ENCODE results near the gene ADAMTS9. TPM values are rescaled to one million over a fixed set of nuclear protein-coding genes. Genes with fewer than 3 reads are reported as not detected.
A peak's percentile ranks its signal among the peaks of the same experiment; 100 is the strongest.

Gene ADAMTS9, protein sequence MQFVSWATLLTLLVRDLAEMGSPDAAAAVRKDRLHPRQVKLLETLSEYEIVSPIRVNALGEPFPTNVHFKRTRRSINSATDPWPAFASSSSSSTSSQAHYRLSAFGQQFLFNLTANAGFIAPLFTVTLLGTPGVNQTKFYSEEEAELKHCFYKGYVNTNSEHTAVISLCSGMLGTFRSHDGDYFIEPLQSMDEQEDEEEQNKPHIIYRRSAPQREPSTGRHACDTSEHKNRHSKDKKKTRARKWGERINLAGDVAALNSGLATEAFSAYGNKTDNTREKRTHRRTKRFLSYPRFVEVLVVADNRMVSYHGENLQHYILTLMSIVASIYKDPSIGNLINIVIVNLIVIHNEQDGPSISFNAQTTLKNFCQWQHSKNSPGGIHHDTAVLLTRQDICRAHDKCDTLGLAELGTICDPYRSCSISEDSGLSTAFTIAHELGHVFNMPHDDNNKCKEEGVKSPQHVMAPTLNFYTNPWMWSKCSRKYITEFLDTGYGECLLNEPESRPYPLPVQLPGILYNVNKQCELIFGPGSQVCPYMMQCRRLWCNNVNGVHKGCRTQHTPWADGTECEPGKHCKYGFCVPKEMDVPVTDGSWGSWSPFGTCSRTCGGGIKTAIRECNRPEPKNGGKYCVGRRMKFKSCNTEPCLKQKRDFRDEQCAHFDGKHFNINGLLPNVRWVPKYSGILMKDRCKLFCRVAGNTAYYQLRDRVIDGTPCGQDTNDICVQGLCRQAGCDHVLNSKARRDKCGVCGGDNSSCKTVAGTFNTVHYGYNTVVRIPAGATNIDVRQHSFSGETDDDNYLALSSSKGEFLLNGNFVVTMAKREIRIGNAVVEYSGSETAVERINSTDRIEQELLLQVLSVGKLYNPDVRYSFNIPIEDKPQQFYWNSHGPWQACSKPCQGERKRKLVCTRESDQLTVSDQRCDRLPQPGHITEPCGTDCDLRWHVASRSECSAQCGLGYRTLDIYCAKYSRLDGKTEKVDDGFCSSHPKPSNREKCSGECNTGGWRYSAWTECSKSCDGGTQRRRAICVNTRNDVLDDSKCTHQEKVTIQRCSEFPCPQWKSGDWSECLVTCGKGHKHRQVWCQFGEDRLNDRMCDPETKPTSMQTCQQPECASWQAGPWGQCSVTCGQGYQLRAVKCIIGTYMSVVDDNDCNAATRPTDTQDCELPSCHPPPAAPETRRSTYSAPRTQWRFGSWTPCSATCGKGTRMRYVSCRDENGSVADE (N-terminal part only)
- total RNA-seq (120 TPM), polyA plus RNA-seq (20.7 TPM)

DNA sequence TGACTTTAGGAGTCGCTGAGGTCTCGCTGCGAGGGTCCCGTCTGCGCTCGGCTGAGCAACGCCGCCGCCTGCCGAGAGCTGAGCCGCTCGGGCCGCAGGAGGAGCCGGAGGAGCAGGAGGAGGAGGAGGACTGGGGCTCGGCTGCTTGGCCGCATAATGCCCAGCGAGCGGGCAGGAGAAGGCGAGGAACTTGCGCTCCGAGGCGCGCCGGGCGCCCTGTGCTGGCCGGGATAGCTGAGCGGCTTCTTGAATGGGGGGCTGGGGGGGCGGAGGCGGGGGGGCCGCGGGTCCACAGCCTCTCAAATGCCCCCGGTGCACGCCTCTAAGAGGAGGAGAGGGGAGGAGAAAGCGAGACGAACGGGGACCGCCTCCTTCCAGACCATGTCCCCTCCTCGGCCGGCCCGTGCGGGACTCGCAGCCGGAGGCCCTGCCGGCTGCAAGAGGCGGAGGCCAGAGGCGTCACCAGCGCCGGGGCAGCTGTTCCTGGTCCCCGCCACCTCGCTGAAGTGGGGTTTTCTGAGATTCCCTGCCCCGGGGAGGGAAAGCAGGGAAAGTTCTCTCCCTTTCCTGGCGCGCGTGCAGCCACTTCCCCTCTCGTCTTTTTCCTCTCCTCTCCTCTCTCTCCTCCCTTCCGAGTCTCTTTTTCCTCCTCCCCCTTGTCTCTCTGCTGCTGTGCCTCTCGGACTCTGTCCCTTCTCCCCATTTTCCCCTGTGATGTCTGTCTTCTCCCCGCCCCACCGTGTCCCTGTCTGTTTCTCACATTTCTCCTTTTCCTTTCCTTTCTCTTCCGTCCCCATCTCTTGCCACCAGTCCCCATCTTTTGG is at the start of gene ADAMTS9:
TSS of gene ADAMTS9 (minus strand) at position 220 of the 824 bp plus-strand sequence. CDS start 343 bp downstream, outside the sequence.
- peaks cover 2% of the 10 kb centered on the region for H3K4me1 ChIP-seq (ENCODE audit: insufficient read depth)
- H3K36me3 ChIP-seq (ENCODE audit: insufficient read depth) = no peaks in the 10 kb centered on the region
- WGBS = under 1% methylated on average over 58 of the region's 60 CpGs
- H3K27ac ChIP-seq (ENCODE audit: low read depth) = peak within 1 kb of the TSS; percentile 62
- DNase-seq (ENCODE audit: extremely low spot score) = peak; percentile 57
- H3K4me3 ChIP-seq (ENCODE audit: low read depth, low read length) = peak within 1 kb of the TSS; percentile 62

DNA sequence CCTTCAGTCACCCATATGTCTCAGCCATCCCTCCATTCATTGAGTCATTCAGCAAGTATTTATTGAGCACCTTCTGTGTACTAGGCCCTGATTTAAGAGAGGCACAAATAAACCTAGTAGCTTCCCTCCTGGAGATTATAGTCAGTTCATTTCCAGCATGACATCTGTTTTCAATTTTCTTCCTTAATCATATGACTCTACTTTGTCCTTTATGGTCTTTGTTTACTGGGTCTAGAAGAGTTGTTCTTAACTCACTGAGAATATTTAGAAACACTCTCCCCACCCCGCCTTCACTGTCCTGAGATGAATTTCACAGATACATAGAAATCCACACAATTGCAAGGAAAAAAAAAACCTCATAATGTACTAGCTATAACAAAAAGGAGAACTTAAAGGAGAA is 44.8 kb upstream of the ADAMTS9 start:
- Histone ChIP-seq H3K36me3 (ENCODE audit: insufficient read depth) (no peaks in the 10 kb centered on the region), H3K27ac (ENCODE audit: low read depth) (no peak overlapping the region), H3K4me3 (ENCODE audit: low read depth, low read length) (no peak overlapping the region), H3K4me1 (ENCODE audit: insufficient read depth) (peaks cover under 1% of the 10 kb centered on the region)
- DNase-seq (ENCODE audit: extremely low spot score) = no peak
- 89% methylated on average over 1 of the region's 1 CpG for WGBS

DNA sequence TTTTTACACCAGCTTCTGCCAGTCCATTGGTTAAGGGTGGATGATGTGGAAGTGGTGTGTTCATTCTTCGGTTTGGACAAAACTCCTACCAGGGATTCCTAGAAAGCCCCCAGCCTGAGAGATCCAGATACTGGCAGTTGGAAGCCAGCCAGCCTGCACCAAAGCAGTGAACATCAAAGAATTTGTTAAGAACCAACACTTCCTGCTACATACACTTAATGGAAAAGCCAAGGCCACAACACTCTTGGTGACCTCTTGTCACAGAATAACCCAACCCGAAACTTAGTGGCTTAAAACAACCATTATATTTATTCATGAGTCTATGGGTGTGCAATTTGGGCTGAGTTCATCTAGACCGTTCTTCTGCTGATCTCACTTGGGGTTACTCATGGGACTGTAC is 42.9 kb upstream of the ADAMTS9 start:
- no peaks in the 10 kb centered on the region for H3K4me1 ChIP-seq (ENCODE audit: insufficient read depth)

DNA sequence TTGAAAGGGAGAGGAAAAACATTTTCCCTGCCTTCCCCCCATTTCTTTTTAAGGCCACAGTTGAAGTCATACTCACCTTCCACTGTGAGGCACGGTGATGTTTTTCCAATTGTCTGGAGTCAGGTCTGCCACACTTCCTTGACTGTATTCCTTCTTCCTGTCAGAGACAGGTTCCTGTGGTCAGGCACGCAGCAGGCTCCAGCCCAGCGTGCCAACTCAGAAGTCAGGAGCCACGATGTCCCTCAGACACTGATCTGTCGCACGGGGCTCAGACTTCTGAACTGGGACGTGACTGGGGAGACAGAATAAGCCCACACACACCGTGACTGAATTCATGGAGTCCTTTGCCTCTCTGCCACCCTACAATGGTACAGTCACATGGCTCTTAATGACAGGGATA is 41.2 kb upstream of the ADAMTS9 start:
- Histone ChIP-seq H3K4me1 (ENCODE audit: insufficient read depth) (no peaks in the 10 kb centered on the region), H3K4me3 (ENCODE audit: low read depth, low read length) (no peak overlapping the region), H3K27ac (ENCODE audit: low read depth) (no peak overlapping the region), H3K36me3 (ENCODE audit: insufficient read depth) (no peaks in the 10 kb centered on the region)
- whole genome bisulfite sequencing = 81% methylated on average over 8 of the region's 8 CpGs
- no peak for DNase-seq (ENCODE audit: extremely low spot score)

More for the DNA sequence above, 42.9 kb upstream of the ADAMTS9 start:
- 78% methylated on average over 3 of the region's 3 CpGs for WGBS
- Histone ChIP-seq H3K4me3 (ENCODE audit: low read depth, low read length) (no peak overlapping the region), H3K27ac (ENCODE audit: low read depth) (no peak overlapping the region), H3K36me3 (ENCODE audit: insufficient read depth) (no peaks in the 10 kb centered on the region)
- DNase-seq (ENCODE audit: extremely low spot score) = no peak

DNA sequence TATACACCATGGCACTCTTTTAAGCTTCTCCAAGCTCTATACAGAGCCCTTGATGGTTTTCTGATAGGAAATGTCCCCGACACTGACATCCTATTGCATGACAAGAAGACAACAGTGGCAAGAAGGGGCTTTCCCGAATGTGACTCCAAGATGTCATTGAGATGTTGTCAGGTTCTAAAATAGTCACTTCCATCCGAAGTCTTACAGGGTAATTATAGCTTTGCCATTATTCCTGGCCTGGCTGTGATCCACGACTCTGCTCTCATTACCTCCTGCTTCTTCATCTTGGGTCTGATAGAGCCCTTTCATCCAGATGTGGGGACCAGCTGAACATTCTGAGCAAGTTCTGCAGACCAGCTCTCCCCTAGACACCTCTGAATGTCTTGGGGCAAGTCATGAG is 40.6 kb upstream of the ADAMTS9 start:
- WGBS = 51% methylated on average over 4 of the region's 4 CpGs
- H3K4me1 ChIP-seq (ENCODE audit: insufficient read depth) = no peaks in the 10 kb centered on the region
- no peak for DNase-seq (ENCODE audit: extremely low spot score)

DNA sequence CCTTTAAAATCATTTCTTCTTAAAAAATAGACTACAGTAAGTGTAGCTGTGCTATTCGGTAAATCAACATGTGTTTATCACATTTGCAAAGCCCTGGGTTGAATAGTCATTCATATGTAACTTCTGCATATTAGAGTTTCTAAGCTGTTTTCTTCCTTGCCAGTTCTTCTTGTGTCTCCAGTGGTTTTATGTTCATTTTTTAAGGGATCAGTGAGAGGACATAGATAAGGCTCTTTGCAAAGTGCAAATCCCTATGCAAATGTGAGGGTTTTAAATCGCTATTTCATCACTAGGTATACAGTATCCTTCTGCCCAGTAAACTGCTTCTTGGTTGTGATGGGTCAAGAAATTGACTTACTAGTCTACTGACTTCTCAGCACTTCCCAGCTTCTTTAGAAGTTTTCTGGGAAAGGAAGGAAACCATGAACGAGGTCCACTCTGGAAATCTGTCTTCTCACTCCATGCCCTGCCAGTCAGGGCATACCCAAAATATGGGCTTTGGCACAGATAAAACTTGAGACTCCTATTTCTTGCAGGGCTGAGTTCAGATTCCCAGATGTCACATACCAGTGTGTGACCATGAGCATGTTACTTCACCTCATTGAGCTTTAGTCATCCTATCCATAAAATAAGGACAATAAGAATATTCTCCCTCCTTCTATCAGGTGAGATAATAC is 38.8 kb upstream of the ADAMTS9 start:
- Histone ChIP-seq H3K4me1 (ENCODE audit: insufficient read depth) (no peaks in the 10 kb centered on the region), H3K27ac (ENCODE audit: low read depth) (no peak overlapping the region), H3K4me3 (ENCODE audit: low read depth, low read length) (no peak overlapping the region), H3K36me3 (ENCODE audit: insufficient read depth) (no peaks in the 10 kb centered on the region)
- DNase-seq (ENCODE audit: extremely low spot score) = no peak
- 83% methylated on average over 3 of the region's 3 CpGs for WGBS

More for the DNA sequence above, 40.6 kb upstream of the ADAMTS9 start:
- Histone ChIP-seq H3K27ac (ENCODE audit: low read depth) (no peak overlapping the region), H3K4me3 (ENCODE audit: low read depth, low read length) (no peak overlapping the region), H3K36me3 (ENCODE audit: insufficient read depth) (no peaks in the 10 kb centered on the region)

DNA sequence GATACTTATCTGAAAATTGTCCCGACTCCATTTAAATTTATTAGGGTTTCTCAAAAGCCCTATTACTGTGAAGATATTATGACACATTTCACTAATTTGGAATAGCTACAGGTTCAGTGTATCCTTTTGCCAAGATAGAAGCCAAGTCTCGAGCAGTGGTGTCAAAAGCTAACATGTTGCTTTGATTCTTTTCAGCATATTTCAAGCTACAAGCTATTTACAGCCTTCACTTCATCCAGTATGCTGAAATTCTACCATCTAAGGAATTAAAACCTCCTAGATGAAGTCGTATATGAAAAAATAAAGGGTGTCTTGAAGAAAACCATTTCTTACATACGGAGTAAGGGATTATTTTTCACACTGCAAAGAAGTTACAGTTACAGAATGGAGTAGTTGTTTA is 31.2 kb upstream of the ADAMTS9 start:
- H3K27ac ChIP-seq (ENCODE audit: low read depth) = no peak overlapping the region
- no peaks in the 10 kb centered on the region for H3K36me3 ChIP-seq (ENCODE audit: insufficient read depth)
- DNase-seq (ENCODE audit: extremely low spot score) = no peak
- WGBS = 76% methylated on average over 4 of the region's 4 CpGs
- no peaks in the 10 kb centered on the region for H3K4me1 ChIP-seq (ENCODE audit: insufficient read depth)
- H3K4me3 ChIP-seq (ENCODE audit: low read depth, low read length) = no peak overlapping the region

DNA sequence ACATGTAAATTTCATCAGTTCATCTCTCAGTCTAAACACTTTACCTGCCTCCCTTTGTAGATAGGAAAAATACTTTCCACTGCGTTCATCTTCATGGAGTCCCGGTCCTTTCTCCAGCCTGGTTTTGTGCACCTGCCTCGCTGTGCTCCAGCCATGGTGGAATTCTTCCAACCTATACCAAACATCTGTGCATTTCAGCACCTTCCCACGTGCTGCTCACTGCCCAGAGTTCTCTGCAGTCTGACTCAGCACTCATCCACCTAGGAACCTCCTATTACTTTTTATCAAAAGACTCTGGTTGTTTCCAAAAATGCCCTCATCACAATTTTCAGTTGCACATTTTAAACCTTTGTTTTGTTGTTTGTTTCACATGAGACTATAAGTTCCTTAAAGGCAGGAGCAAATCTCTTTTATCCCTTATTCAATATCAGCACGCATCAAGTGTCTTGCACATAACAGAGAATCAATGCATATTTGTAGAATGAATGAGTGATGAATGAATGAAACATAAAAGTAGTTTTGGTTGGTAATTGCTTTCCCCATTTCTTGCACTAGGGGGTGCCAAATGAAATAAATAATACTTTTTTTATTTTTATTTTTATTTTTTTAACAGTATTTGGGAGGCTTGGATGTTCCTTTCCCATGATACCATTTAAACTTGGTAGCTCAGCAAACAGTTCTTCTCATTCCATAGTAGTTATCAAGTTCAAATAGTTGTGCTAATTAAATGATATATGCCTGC is 30.2 kb upstream of the ADAMTS9 start:
- no peak for DNase-seq (ENCODE audit: extremely low spot score)
- Histone ChIP-seq H3K27ac (ENCODE audit: low read depth) (no peak overlapping the region), H3K4me3 (ENCODE audit: low read depth, low read length) (no peak overlapping the region), H3K36me3 (ENCODE audit: insufficient read depth) (no peaks in the 10 kb centered on the region), H3K4me1 (ENCODE audit: insufficient read depth) (no peaks in the 10 kb centered on the region)
- 88% methylated on average over 5 of the region's 5 CpGs for WGBS

DNA sequence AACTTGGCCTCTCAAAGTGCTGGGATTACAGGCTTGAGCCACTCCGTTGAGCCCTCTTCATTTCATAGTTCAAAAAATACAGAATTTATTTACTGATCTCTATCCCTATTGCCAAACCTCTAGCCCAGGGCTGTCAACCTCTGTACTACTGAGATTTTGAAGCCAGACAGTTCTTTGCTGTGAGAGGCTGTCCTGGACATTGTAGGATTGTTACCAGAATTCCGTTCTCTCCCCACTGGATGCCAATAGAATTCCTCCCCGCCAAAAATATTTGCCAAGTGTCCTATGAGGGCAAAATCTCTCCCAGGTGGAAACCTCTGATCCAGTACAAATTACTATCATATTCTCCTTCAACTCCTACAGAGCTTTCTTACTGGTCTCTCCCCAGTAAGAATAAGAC is 29.6 kb upstream of the ADAMTS9 start:
- H3K36me3 ChIP-seq (ENCODE audit: insufficient read depth) = no peaks in the 10 kb centered on the region
- H3K4me1 ChIP-seq (ENCODE audit: insufficient read depth) = no peaks in the 10 kb centered on the region
- DNase-seq (ENCODE audit: extremely low spot score) = no peak
- 81% methylated on average over 3 of the region's 3 CpGs for WGBS
- H3K27ac ChIP-seq (ENCODE audit: low read depth) = no peak overlapping the region
- no peak overlapping the region for H3K4me3 ChIP-seq (ENCODE audit: low read depth, low read length)

DNA sequence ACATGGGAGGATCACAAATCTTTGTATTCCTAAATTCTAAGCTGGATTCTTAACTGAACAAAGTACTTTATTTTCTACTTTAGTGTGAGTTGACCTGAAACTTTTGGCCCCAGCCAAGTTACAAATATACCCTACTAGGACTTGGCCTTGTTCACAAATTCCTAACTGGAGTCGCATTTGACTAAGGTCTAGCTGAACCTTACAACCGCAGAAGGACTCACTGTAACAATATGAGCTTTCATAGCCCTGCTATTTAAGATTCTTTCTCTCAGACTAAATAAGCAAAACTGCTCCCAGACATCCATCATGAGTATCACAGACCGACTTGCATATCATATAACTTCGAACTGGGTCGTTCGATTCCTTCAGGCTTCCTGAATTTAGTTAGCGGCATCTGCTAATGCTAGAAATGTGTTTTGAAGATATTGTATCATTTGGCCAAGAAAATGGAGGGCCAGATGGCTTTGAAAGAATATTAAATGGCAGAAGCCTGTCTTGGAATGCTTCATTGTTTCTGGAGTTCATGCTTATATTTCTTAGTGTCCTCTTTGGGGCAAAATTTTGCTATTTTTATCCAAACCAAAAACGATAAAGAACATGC is 28.4 kb upstream of the ADAMTS9 start:
- Histone ChIP-seq H3K27ac (ENCODE audit: low read depth) (no peak overlapping the region), H3K36me3 (ENCODE audit: insufficient read depth) (no peaks in the 10 kb centered on the region), H3K4me1 (ENCODE audit: insufficient read depth) (peaks cover 2% of the 10 kb centered on the region), H3K4me3 (ENCODE audit: low read depth, low read length) (no peak overlapping the region)
- no peak for DNase-seq (ENCODE audit: extremely low spot score)
- 84% methylated on average over 8 of the region's 8 CpGs for WGBS

DNA sequence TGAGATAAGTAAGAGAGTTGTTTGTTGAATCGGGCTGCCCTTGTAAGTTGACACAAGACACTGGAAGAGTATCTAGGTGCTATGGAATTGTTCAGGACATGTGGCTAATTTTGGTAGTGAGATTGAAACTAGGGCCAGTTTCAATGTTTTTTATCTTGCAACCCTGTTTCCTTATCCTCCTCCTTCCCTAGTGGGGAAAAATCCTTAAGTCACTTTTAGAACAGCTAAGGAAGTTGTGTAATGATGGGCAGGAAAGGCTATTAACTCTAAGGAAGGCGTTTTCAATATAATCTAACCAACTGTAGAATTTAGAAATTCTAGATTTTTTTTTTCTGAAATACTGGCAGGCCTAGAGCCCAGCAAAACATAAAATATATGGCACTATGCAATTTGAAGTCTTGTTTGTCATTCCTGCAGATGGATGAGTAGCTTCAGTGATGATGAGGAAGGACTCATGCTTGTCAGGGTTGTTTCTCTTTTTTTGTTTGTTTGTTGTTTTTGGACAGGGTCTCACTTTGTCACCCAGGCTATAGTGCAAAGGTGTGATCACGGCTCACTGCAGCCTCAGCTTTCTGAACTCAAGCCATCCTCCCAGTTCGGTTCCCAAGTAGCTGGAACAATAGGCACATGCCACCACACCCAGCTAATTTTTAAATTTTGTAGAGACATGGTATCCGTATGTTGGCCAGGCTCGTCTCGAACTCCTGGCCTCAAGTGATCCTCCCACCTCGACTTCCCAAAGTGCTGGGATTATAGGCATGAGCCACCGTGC is 27.6 kb upstream of the ADAMTS9 start:
- no peaks in the 10 kb centered on the region for H3K36me3 ChIP-seq (ENCODE audit: insufficient read depth)
- no peak overlapping the region for H3K4me3 ChIP-seq (ENCODE audit: low read depth, low read length)
- H3K27ac ChIP-seq (ENCODE audit: low read depth) = no peak overlapping the region
- no peak for DNase-seq (ENCODE audit: extremely low spot score)
- H3K4me1 ChIP-seq (ENCODE audit: insufficient read depth) = peaks cover 2% of the 10 kb centered on the region
- WGBS = 86% methylated on average over 9 of the region's 9 CpGs

Data from urinary bladder (tissue), 4 donors.